Nephron progenitor cell (in vitro differentiated cells): Measurements from ENCODE around the gene TYMS.

Experiments
- DNase-seq: peaks from one replicate; pipeline ENCODE4 v3.0.0; 2021
- H3K27ac Mint-ChIP-seq: 2 replicates; pipeline ENCODE4 v1.8.0; 2021; ENCODE audit warnings: mild to moderate bottlenecking, moderate library complexity, mixed read lengths
- H3K27me3 Mint-ChIP-seq: 2 replicates; pipeline ENCODE4 v1.8.0; 2021; ENCODE audit warnings: mild to moderate bottlenecking, low read depth, mixed read lengths; ENCODE audit not compliant: poor library complexity
- H3K36me3 Mint-ChIP-seq: 2 replicates; pipeline ENCODE4 v1.8.0; 2021; ENCODE audit warnings: low read depth, mixed read lengths
- H3K4me1 Mint-ChIP-seq: 2 replicates; pipeline ENCODE4 v1.8.0; 2021; ENCODE audit warnings: mixed read lengths
- H3K4me3 Mint-ChIP-seq: 2 replicates; pipeline ENCODE4 v1.8.0; 2021; ENCODE audit warnings: mild to moderate bottlenecking, moderate library complexity, mixed read lengths
- H3K9me3 Mint-ChIP-seq: 2 replicates; pipeline ENCODE4 v1.8.0; 2021; ENCODE audit warnings: mild to moderate bottlenecking, moderate library complexity, mixed read lengths
- TF ChIP-seq, protein P1 (sequence below): fragments of 200-600 bp; sonication (generic); IDR thresholded peaks from 2 replicates; pipeline ENCODE4 v1.5.0; 2021; ENCODE audit warnings: antibody characterized with exemption

The TYMS gene

DNA sequence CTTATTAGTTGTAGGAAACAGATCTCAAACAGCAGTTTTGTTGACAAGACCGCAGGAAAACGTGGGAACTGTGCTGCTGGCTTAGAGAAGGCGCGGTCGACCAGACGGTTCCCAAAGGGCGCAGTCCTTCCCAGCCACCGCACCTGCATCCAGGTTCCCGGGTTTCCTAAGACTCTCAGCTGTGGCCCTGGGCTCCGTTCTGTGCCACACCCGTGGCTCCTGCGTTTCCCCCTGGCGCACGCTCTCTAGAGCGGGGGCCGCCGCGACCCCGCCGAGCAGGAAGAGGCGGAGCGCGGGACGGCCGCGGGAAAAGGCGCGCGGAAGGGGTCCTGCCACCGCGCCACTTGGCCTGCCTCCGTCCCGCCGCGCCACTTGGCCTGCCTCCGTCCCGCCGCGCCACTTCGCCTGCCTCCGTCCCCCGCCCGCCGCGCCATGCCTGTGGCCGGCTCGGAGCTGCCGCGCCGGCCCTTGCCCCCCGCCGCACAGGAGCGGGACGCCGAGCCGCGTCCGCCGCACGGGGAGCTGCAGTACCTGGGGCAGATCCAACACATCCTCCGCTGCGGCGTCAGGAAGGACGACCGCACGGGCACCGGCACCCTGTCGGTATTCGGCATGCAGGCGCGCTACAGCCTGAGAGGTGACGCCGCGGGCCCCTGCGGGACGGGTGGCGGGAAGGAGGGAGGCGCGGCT is at the start of gene TYMS:
Gene TYMS (plus strand): TSS at position 343 of the 690 bp plus-strand sequence. CDS start 90 bp downstream, at position 433.
- H3K4me1 Mint-ChIP-seq: peaks cover 21% of the 10 kb centered on the region
- peaks cover 36% of the 10 kb centered on the region for H3K9me3 Mint-ChIP-seq
- H3K27me3 Mint-ChIP-seq: peaks cover 7% of the 10 kb centered on the region
- H3K36me3 Mint-ChIP-seq: peaks cover 48% of the 10 kb centered on the region
- DNase-seq: peak; percentile 77
- peak within 1 kb of the TSS; percentile 89 for H3K4me3 Mint-ChIP-seq
- TF ChIP-seq, protein P1, sequence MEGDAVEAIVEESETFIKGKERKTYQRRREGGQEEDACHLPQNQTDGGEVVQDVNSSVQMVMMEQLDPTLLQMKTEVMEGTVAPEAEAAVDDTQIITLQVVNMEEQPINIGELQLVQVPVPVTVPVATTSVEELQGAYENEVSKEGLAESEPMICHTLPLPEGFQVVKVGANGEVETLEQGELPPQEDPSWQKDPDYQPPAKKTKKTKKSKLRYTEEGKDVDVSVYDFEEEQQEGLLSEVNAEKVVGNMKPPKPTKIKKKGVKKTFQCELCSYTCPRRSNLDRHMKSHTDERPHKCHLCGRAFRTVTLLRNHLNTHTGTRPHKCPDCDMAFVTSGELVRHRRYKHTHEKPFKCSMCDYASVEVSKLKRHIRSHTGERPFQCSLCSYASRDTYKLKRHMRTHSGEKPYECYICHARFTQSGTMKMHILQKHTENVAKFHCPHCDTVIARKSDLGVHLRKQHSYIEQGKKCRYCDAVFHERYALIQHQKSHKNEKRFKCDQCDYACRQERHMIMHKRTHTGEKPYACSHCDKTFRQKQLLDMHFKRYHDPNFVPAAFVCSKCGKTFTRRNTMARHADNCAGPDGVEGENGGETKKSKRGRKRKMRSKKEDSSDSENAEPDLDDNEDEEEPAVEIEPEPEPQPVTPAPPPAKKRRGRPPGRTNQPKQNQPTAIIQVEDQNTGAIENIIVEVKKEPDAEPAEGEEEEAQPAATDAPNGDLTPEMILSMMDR: no peak
- peak within 1 kb of the TSS; percentile 45 for H3K27ac Mint-ChIP-seq

DNA sequence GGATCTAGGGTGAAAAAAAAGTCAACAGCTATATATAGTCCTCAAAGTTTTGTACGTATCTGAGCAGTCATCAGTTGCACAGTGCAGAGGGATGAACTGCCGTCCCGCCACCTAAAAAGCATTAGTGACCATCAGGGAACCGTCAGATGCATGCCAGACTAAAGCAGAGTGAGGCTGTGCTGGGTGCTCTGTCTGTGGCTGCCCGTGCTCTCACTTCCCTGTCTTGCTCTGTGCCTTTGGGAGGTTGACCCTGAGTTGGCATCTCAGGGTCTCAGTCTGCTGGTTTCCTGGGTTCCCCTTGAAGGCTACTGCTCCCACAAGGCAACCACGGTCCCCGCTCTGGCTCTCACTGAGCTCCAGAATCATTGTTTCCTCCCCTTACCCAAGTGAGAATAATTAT is 49.5 kb upstream of the TYMS start:
- Mint-ChIP-seq H3K27ac (no peak overlapping the region), H3K27me3 (peaks cover 6% of the 10 kb centered on the region), H3K4me3 (no peak overlapping the region), H3K36me3 (no peaks in the 10 kb centered on the region), H3K9me3 (peaks cover 10% of the 10 kb centered on the region), H3K4me1 (peaks cover 14% of the 10 kb centered on the region)
- TF ChIP-seq, protein P1: no peak
- DNase-seq: no peak

DNA sequence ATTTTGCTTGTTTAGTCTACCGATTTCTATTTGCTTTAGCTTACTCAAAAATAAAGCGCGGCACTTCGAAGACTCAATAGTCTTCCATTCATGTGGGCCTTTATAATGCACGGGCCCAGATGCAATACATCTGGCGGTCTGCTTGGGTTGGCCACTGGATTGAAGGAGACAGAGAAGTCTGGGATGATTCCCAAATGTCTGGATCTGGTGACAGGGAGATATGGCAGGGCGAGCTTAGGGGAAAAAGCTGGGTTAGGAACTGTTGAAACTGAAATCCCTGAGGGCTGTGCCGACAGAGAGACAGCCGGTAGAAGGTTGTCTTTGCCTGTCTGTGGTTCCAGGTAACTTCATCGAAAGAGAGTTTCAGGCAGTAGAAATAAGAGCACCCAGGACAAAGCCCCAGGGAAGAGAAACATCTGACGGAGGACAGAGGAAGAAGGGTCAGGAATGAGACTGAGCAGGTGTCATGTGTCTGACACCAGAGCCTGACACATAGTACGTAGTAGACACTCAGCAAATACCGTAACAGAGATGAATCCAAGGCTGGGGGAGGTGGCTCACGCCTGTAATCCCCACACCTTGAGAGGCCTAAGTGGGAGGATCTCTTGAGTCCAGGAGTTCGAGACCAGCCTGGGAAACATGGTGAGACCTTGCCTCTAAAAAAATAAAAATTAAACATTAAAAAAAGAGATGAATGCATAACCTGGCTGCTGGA is 47.1 kb upstream of the TYMS start:
- H3K27ac Mint-ChIP-seq: peak overlapping the region; percentile 66
- TF ChIP-seq, protein P1: no peak
- peaks cover 25% of the 10 kb centered on the region for H3K4me1 Mint-ChIP-seq
- no peaks in the 10 kb centered on the region for H3K36me3 Mint-ChIP-seq
- H3K4me3 Mint-ChIP-seq: no peak overlapping the region
- peaks cover 6% of the 10 kb centered on the region for H3K27me3 Mint-ChIP-seq
- no peak for DNase-seq
- peaks cover 10% of the 10 kb centered on the region for H3K9me3 Mint-ChIP-seq

DNA sequence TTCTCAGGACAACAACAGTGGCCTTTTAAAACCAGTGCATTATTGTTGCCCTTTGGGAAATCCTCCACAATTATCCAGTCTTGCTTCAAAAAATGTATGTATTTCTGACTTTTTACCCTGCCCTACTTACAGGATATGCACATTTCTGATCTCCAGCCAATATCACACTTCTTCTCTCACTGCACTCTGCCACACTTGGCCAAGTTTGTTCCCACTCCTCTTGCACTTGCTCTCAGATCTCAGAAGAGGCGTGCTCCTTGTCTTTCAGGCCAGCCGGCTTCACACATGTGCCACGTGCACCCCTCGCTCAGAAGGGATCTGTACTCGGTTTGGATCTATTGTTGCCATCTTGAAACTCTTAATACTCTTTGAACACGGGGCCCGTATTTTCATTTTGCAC is 45.3 kb upstream of the TYMS start:
- Mint-ChIP-seq H3K36me3 (no peaks in the 10 kb centered on the region), H3K27me3 (peaks cover 6% of the 10 kb centered on the region), H3K9me3 (no peaks in the 10 kb centered on the region), H3K4me3 (no peak overlapping the region), H3K27ac (peak overlapping the region; percentile 55), H3K4me1 (peaks cover 29% of the 10 kb centered on the region)
- no peak for DNase-seq
- TF ChIP-seq, protein P1: no peak

DNA sequence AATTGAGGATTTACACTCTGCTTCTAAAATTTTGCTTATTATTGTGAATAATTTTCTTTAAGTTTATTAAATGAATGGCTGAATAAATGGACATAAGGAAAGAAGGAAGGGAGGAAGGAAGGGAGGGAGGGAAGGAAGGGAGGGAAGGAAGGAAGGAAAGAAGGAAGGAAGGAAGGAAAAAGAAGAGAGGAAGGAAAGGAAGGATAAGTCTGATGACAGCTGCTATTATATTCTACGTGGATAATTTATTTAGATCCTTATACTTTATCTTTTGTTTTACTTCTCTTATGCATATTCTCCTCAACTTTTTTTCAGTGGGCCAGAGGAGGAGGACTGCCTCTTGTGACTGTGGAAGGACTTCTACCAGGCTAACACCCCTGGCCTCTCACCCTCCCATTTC is 43.3 kb upstream of the TYMS start:
- Mint-ChIP-seq H3K4me1 (peaks cover 40% of the 10 kb centered on the region), H3K4me3 (no peak overlapping the region), H3K36me3 (no peaks in the 10 kb centered on the region), H3K27me3 (peaks cover 6% of the 10 kb centered on the region), H3K27ac (no peak overlapping the region), H3K9me3 (no peaks in the 10 kb centered on the region)
- no peak for DNase-seq
- TF ChIP-seq, protein P1: no peak
